ENCODE measurements around the gene SLC15A1.

Gene SLC15A1

DNA sequence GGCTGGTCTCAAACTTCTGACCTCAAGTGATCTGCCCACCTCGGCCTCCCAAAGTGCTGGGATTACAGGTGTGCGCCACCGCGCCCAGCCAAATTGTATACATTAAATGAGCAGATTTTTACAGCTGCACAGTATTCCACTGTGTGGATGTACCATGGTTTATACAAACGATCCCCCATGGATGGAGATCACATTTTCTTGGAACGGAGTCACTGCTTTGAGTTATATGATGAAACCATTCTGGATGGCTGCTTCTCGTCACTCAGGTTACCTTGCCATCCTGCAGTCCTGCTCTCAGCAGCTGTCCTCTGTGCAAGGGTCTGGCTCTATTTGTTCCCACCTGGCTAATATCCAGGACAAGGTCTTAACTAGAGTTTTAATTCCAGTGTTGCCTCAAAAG, 39.1 kb upstream of the SLC15A1 start:
- DNase-seq (ENCODE audit: low read depth): no peak
- H3K4me3 ChIP-seq (ENCODE audit: low read depth, low read length): no peak overlapping the region
- TF ChIP-seq POLR2A (IDR thresholded peaks at IDR 0.05; ENCODE audit: extremely low read depth, insufficient read length) (no peak), MYC (IDR thresholded peaks at IDR 0.05; ENCODE audit: low read depth, low read length) (no peak), MAX (IDR thresholded peaks at IDR 0.05; ENCODE audit: low read depth, low read length) (no peak)
- TF ChIP-seq, protein P1, sequence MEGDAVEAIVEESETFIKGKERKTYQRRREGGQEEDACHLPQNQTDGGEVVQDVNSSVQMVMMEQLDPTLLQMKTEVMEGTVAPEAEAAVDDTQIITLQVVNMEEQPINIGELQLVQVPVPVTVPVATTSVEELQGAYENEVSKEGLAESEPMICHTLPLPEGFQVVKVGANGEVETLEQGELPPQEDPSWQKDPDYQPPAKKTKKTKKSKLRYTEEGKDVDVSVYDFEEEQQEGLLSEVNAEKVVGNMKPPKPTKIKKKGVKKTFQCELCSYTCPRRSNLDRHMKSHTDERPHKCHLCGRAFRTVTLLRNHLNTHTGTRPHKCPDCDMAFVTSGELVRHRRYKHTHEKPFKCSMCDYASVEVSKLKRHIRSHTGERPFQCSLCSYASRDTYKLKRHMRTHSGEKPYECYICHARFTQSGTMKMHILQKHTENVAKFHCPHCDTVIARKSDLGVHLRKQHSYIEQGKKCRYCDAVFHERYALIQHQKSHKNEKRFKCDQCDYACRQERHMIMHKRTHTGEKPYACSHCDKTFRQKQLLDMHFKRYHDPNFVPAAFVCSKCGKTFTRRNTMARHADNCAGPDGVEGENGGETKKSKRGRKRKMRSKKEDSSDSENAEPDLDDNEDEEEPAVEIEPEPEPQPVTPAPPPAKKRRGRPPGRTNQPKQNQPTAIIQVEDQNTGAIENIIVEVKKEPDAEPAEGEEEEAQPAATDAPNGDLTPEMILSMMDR (IDR thresholded peaks at IDR 0.05; ENCODE audit: low read depth, low read length): no peak

DNA sequence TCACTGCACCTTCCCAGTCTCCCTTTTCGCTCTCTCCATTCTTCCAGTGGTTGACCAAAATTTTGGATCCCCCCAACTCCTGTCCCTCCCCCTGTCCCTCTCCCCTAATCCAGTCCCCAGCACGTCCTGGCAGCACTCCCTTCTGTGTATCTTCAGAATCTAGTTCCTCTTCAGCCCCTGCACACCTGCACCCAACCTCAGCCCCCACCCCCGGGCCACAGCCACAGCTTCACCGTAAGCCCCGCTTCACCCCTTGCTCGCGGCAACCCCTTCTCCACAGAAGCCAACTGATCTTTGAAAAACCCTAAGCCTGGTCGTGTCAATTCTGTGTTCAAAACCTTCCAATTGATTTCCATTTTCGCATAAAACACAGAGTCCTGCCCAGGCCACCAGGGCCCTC, 35.5 kb upstream of the SLC15A1 start:
- H3K4me3 ChIP-seq (ENCODE audit: low read depth, low read length): no peak overlapping the region
- TF ChIP-seq, protein P1 (IDR thresholded peaks at IDR 0.05; ENCODE audit: low read depth, low read length): no peak
- no peak for TF ChIP-seq POLR2A (IDR thresholded peaks at IDR 0.05; ENCODE audit: extremely low read depth, insufficient read length)
- no peak for TF ChIP-seq MAX (IDR thresholded peaks at IDR 0.05; ENCODE audit: low read depth, low read length)
- no peak for DNase-seq (ENCODE audit: low read depth)

GRCh38 chr13:98787173-98787572, 34.7 kb upstream of the SLC15A1 start:
- H3K4me3 ChIP-seq (ENCODE audit: low read depth, low read length): no peak overlapping the region
- DNase-seq (ENCODE audit: low read depth): no peak
- no peak for TF ChIP-seq MAX (IDR thresholded peaks at IDR 0.05; ENCODE audit: low read depth, low read length)
- no peak for TF ChIP-seq MYC (IDR thresholded peaks at IDR 0.05; ENCODE audit: low read depth, low read length)
- TF ChIP-seq POLR2A (IDR thresholded peaks at IDR 0.05; ENCODE audit: extremely low read depth, insufficient read length): no peak
- TF ChIP-seq, protein P1 (IDR thresholded peaks at IDR 0.05; ENCODE audit: low read depth, low read length): no peak

DNA sequence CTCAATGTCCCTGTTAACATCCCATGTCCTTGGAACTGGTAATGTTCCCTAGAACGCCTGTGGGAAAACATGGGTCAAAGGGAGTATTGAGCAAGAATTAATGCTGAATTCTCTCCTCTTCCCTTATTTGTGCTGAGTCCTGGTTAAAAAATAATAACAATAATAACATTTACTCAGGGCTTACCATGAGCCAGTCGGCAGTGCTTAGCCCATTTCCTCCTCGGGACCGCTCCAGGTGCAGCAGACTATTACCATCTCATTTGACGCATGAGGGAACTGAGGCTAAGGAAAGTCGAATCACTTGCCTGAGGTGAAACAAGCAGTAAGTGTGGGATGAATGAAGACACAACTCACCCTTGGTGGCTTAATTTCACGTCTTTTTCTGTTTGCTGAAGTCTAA, 33.6 kb upstream of the SLC15A1 start:
- TF ChIP-seq MYC (IDR thresholded peaks at IDR 0.05; ENCODE audit: low read depth, low read length): no peak
- no peak for TF ChIP-seq POLR2A (IDR thresholded peaks at IDR 0.05; ENCODE audit: extremely low read depth, insufficient read length)
- TF ChIP-seq, protein P1 (IDR thresholded peaks at IDR 0.05; ENCODE audit: low read depth, low read length): no peak
- TF ChIP-seq MAX (IDR thresholded peaks at IDR 0.05; ENCODE audit: low read depth, low read length): no peak
- no peak for DNase-seq (ENCODE audit: low read depth)
- no peak overlapping the region for H3K4me3 ChIP-seq (ENCODE audit: low read depth, low read length)

- no peak for DNase-seq (ENCODE audit: low read depth)
- TF ChIP-seq MYC (IDR thresholded peaks at IDR 0.05; ENCODE audit: low read depth, low read length): no peak
- no peak for TF ChIP-seq POLR2A (IDR thresholded peaks at IDR 0.05; ENCODE audit: extremely low read depth, insufficient read length)
- no peak for TF ChIP-seq MAX (IDR thresholded peaks at IDR 0.05; ENCODE audit: low read depth, low read length)
- TF ChIP-seq, protein P1 (IDR thresholded peaks at IDR 0.05; ENCODE audit: low read depth, low read length): no peak
- H3K4me3 ChIP-seq (ENCODE audit: low read depth, low read length): no peak overlapping the region
These were observed 32.9 kb upstream of the SLC15A1 start for GRCh38 chr13:98785405-98785804.

DNA sequence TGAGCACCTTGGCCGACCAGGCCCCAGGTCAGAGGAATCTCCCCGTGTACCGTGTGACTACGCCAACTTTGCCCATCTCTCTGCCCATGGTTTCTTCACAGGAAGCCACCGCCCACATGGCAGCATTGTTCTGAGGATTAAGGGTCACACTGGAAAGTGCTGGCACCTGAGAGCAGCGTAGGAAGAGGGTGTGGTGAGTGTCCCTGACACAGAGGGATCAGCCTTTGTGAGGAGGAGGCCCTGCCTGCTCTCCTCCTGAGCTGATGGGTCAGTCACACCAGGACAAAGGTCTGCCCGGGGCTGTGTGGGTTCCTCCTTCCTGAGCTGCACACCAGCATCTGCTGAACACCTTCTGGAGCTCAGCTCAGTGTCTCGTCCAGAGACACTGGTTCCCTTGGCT, 32.2 kb upstream of the SLC15A1 start:
- no peak overlapping the region for H3K4me3 ChIP-seq (ENCODE audit: low read depth, low read length)
- DNase-seq (ENCODE audit: low read depth): no peak
- TF ChIP-seq MYC (IDR thresholded peaks at IDR 0.05; ENCODE audit: low read depth, low read length) (no peak), POLR2A (IDR thresholded peaks at IDR 0.05; ENCODE audit: extremely low read depth, insufficient read length) (no peak), MAX (IDR thresholded peaks at IDR 0.05; ENCODE audit: low read depth, low read length) (no peak)
- TF ChIP-seq, protein P1 (IDR thresholded peaks at IDR 0.05; ENCODE audit: low read depth, low read length): no peak
